PC-3 (cell line): Measurements from ENCODE around the gene KAZN. TPM values are rescaled to one million over a fixed set of nuclear protein-coding genes. Genes with fewer than 3 reads are reported as not detected.

ENCODE experiments used
- ATAC-seq: fragments of 200-7000 bp; cut with Tn5 transposase; 2 replicates; pipeline ENCODE4 v1.9.1; 2020; ENCODE audit warnings: mild to moderate bottlenecking, moderate library complexity
- BruUV-seq: library from RNA; stranded (reverse); fragments of 400-500 nt; replicated peaks from 2 replicates; lab custom pipeline; 2021; lab: Mats Ljungman, UMichigan
- CTCF ChIA-PET: fragments of 300-600 bp; sonication (Branson Sonifier 250); formaldehyde crosslinking; loops from one replicate; lab custom pipeline; 2022; ENCODE audit warnings: antibody characterized with exemption; lab: Charles Lee
- POLR2A ChIA-PET: fragments of 300-600 bp; sonication (Branson Sonifier 250); formaldehyde crosslinking; loops from one replicate; lab custom pipeline; 2022; ENCODE audit warnings: antibody characterized with exemption; ENCODE audit not compliant: unreplicated experiment; lab: Charles Lee
- DNase-seq: peaks from one replicate; pipeline ENCODE4 v3.0.0-alpha.2; 2015
- H2AFZ ChIP-seq: fragments of 300-600 bp; sonication (generic); 2 replicates; pipeline ENCODE4 v1.6.0; 2016; ENCODE audit warnings: antibody characterized with exemption, low read length
- H3F3A ChIP-seq: fragments of 300-600 bp; sonication (generic); one replicate; pipeline ENCODE4 v1.6.0; 2017; ENCODE audit warnings: antibody characterized with exemption, low read length, control low read depth, mild to moderate bottlenecking; ENCODE audit not compliant: unreplicated experiment
- H3K27ac ChIP-seq: fragments of 300-600 bp; sonication (generic); 2 replicates; pipeline ENCODE4 v1.5.1; 2016; ENCODE audit warnings: mild to moderate bottlenecking, low read length
- H3K27me3 ChIP-seq: fragments of 300-600 bp; sonication (generic); 2 replicates; pipeline ENCODE4 v1.6.1; 2016; ENCODE audit warnings: low read length, mixed read lengths
- H3K36me3 ChIP-seq: fragments of 300-600 bp; sonication (generic); 2 replicates; pipeline ENCODE4 v1.6.1; 2016; ENCODE audit warnings: low read depth, mixed run types, low read length, mixed read lengths
- H3K4me1 ChIP-seq: fragments of 300-600 bp; sonication (generic); 2 replicates; pipeline ENCODE4 v1.5.1; 2016; ENCODE audit warnings: low read length; ENCODE audit not compliant: insufficient read depth
- H3K4me2 ChIP-seq: fragments of 300-600 bp; sonication (generic); 2 replicates; pipeline ENCODE4 v1.6.0; 2016; ENCODE audit warnings: low read length
- H3K4me3 ChIP-seq: fragments of 300-600 bp; sonication (generic); 2 replicates; pipeline ENCODE4 v1.5.1; 2016; ENCODE audit warnings: mild to moderate bottlenecking, low read length, mixed read lengths
- H3K79me2 ChIP-seq: fragments of 300-600 bp; sonication (generic); 2 replicates; pipeline ENCODE4 v1.6.1; 2017; ENCODE audit warnings: low read length, mixed read lengths
- H3K9ac ChIP-seq: fragments of 300-600 bp; sonication (generic); 2 replicates; pipeline ENCODE4 v1.6.0; 2016; ENCODE audit warnings: mild to moderate bottlenecking, low read length
- H3K9me2 ChIP-seq: fragments of 300-600 bp; sonication (generic); replicated peaks from 2 replicates; pipeline ENCODE4 v1.6.1; 2016; ENCODE audit warnings: mixed run types, low read length, mixed read lengths
- H3K9me3 ChIP-seq: fragments of 300-600 bp; sonication (generic); 2 replicates; pipeline ENCODE4 v1.6.1; 2016; ENCODE audit warnings: low read length, mixed read lengths
- H4K20me1 ChIP-seq: fragments of 300-600 bp; sonication (generic); 2 replicates; pipeline ENCODE4 v1.6.1; 2016; ENCODE audit warnings: low read length, mixed read lengths
- CTCF ChIP-seq: fragments of 300-600 bp; sonication (generic); conservative IDR thresholded peaks from 2 replicates; pipeline ENCODE4 v1.5.1; 2017; ENCODE audit warnings: antibody characterized with exemption, low read depth, mild to moderate bottlenecking, low read length
- EZH2 ChIP-seq: fragments of 300-600 bp; sonication (generic); IDR thresholded peaks from one replicate; pipeline ENCODE4 v1.6.1; 2017; ENCODE audit warnings: antibody characterized with exemption, mild to moderate bottlenecking, low read length; ENCODE audit not compliant: unreplicated experiment
- EZH2phosphoT487 ChIP-seq: fragments of 300-600 bp; sonication (generic); IDR thresholded peaks from 2 replicates; pipeline ENCODE4 v1.6.1; 2018; ENCODE audit warnings: mild to moderate bottlenecking, antibody characterized with exemption, low read length, borderline replicate concordance
- intact Hi-C: fragments of 100-400 bp; cut with micrococcal nuclease; formaldehyde crosslinking; loops from 2 replicates; pipeline ENCODE4 v1.9.0; 2023
- total RNA-seq: library from RNA; depleted of rRNA; stranded (reverse); fragments of >200 nt; gene quantifications from 2 replicates; pipeline ENCODE4 v1.2.3, GENCODE V29; 2014

The KAZN gene
- total RNA-seq, 1 experiment from 2014 or later: 2.0 TPM

GRCh38 chr1:14925336-14926136 lies 327.1 kb downstream of the KAZN start:
- peaks cover 14% of the 10 kb centered on the region for H3K4me1 ChIP-seq
- no peaks in the 10 kb centered on the region for H3K36me3 ChIP-seq
- no peak overlapping the region for H3K27ac ChIP-seq
- H3K4me2 ChIP-seq: peak overlapping the region; percentile 96
- no peaks in the 10 kb centered on the region for H3F3A ChIP-seq
- H3K9ac ChIP-seq: no peak overlapping the region
- peak overlapping the region; percentile 73 for H3K4me3 ChIP-seq
- no peak for ATAC-seq
- no TSS peak for BruUV-seq
- no peak for DNase-seq
- POLR2A ChIA-PET: no interaction called here
- H2AFZ ChIP-seq: 0 out of 2 replicates have a peak overlapping the region, but pooled peaks have one; percentile 79
- CTCF ChIA-PET: no interaction called here
- no peak for TF ChIP-seq EZH2phosphoT487
- TF ChIP-seq EZH2: no peak
- no peak for TF ChIP-seq CTCF
- H3K9me3 ChIP-seq: no peaks in the 10 kb centered on the region
- no peaks in the 10 kb centered on the region for H4K20me1 ChIP-seq
- H3K79me2 ChIP-seq: no peaks in the 10 kb centered on the region
- H3K9me2 ChIP-seq: no peaks in the 10 kb centered on the region
- peaks cover 17% of the 10 kb centered on the region for H3K27me3 ChIP-seq
- intact Hi-C loops: no loop called here

GRCh38 chr1:14926229-14926628 lies 327.7 kb downstream of the KAZN start:
- CTCF ChIA-PET: no interaction called here
- H3F3A ChIP-seq: no peaks in the 10 kb centered on the region

More at GRCh38 chr1:14926229-14926628, 327.7 kb downstream of the KAZN start:
- Histone ChIP-seq H3K79me2 (no peaks in the 10 kb centered on the region), H3K9me3 (no peaks in the 10 kb centered on the region), H3K9ac (no peak overlapping the region), H3K27ac (no peak overlapping the region), H3K4me3 (no peak overlapping the region), H3K36me3 (no peaks in the 10 kb centered on the region), H4K20me1 (no peaks in the 10 kb centered on the region), H3K4me2 (no peak overlapping the region), H2AFZ (no peak overlapping the region), H3K27me3 (peaks cover 17% of the 10 kb centered on the region), H3K4me1 (peaks cover 14% of the 10 kb centered on the region), H3K9me2 (no peaks in the 10 kb centered on the region)
- no peak for DNase-seq
- TF ChIP-seq CTCF: no peak
- TF ChIP-seq EZH2phosphoT487: no peak
- no peak for TF ChIP-seq EZH2
- BruUV-seq: no TSS peak
- intact Hi-C loops: no loop called here
- ATAC-seq: no peak
- POLR2A ChIA-PET: no interaction called here
